Duodenal mucosa (tissue), 2 donors: ENCODE results near the gene PRSS27.
"Not testable (repeated sequence)": the region's sequence is repeated elsewhere in the genome, so short reads cannot be mapped to it uniquely, and the experiment has no call there.

Source experiments
- H3K27ac ChIP-seq: one replicate; pipeline ENCODE4 v1.7.0; 2013; ENCODE audit warnings: low read depth, low read length
- H3K27me3 ChIP-seq, 2 donors: one replicate each; pipeline ENCODE4 v1.7.0; 2013; ENCODE audit warnings: low read length in 2 of 2, control low read depth in 1 of 2; ENCODE audit not compliant: insufficient read depth in 2 of 2, control insufficient read depth in 1 of 2
- H3K36me3 ChIP-seq, 2 donors: one replicate each; pipeline ENCODE4 v1.7.0; 2013; ENCODE audit warnings: low read length in 2 of 2, control low read depth in 1 of 2; ENCODE audit not compliant: insufficient read depth in 2 of 2, control insufficient read depth in 1 of 2
- H3K4me1 ChIP-seq, 2 donors: one replicate each; pipeline ENCODE4 v1.7.0; 2013; ENCODE audit warnings: low read length in 2 of 2, control low read depth in 1 of 2; ENCODE audit not compliant: insufficient read depth in 2 of 2, control insufficient read depth in 1 of 2
- H3K4me3 ChIP-seq, 2 donors: one replicate each; pipeline ENCODE4 v1.7.0; 2013; ENCODE audit warnings: low read length in 2 of 2, low read depth in 1 of 2
- H3K9ac ChIP-seq, 2 donors: one replicate each; pipeline ENCODE4 v1.7.0; 2013; ENCODE audit warnings: low read length in 2 of 2, low read depth in 1 of 2
- H3K9me3 ChIP-seq, 2 donors: one replicate each; pipeline ENCODE4 v1.7.0; 2013; ENCODE audit warnings: low read length in 2 of 2, control low read depth in 1 of 2; ENCODE audit not compliant: control insufficient read depth in 1 of 2

The PRSS27 gene

GRCh38 chr16:2698103-2698870 is 21.7 kb downstream of the PRSS27 start:
- Histone ChIP-seq H3K4me1 (no peaks in the 10 kb centered on the region), H3K36me3 (peaks cover 30 to 62% of the 10 kb centered on the region in 2 donors), H3K27ac (no peak overlapping the region), H3K9ac (no peak overlapping the region), H3K4me3 (no peak overlapping the region), H3K27me3 (no peaks in the 10 kb centered on the region), H3K9me3 (no peaks in the 10 kb centered on the region)

- no peaks in the 10 kb centered on the region for H3K4me1 ChIP-seq
- no peak overlapping the region for H3K27ac ChIP-seq
- no peak overlapping the region for H3K4me3 ChIP-seq
- H3K9me3 ChIP-seq, result no peaks in the 10 kb centered on the region
- no peaks in the 10 kb centered on the region for H3K27me3 ChIP-seq
- H3K9ac ChIP-seq, result no peak overlapping the region
- peaks cover 22 to 54% of the 10 kb centered on the region in 2 donors for H3K36me3 ChIP-seq
Observed at GRCh38 chr16:2697401-2697948, 22.5 kb downstream of the PRSS27 start.

- H3K9me3 ChIP-seq, H3K4me1 ChIP-seq, H3K9ac ChIP-seq, H3K27me3 ChIP-seq, H3K27ac ChIP-seq, H3K4me3 ChIP-seq: not testable (repeated sequence)
- H3K36me3 ChIP-seq, result peaks cover 21 to 54% of the 10 kb centered on the region in 2 donors
Observed at GRCh38 chr16:2696601-2697250, 23.3 kb downstream of the PRSS27 start.

- H3K36me3 ChIP-seq, result peaks cover 5 to 38% of the 10 kb centered on the region in 2 donors
- no peaks in the 10 kb centered on the region for H3K4me1 ChIP-seq
Observed at GRCh38 chr16:2692948-2693651, 26.9 kb downstream of the PRSS27 start.

GRCh38 chr16:2692251-2692947 is 27.6 kb downstream of the PRSS27 start:
- no peak overlapping the region for H3K4me3 ChIP-seq
- H3K36me3 ChIP-seq, result peaks cover 5 to 31% of the 10 kb centered on the region in 2 donors
- H3K9ac ChIP-seq, result no peak overlapping the region

More at GRCh38 chr16:2692948-2693651, 26.9 kb downstream of the PRSS27 start:
- no peak overlapping the region for H3K9ac ChIP-seq
- no peak overlapping the region for H3K27ac ChIP-seq
- H3K9me3 ChIP-seq, result no peaks in the 10 kb centered on the region
- no peaks in the 10 kb centered on the region for H3K27me3 ChIP-seq
- no peak overlapping the region for H3K4me3 ChIP-seq

GRCh38 chr16:2691491-2692248 is 28.4 kb downstream of the PRSS27 start:
- Histone ChIP-seq H3K9me3 (no peaks in the 10 kb centered on the region), H3K4me3 (no peak overlapping the region), H3K27ac (no peak overlapping the region), H3K36me3 (peaks cover 0 to 24% of the 10 kb centered on the region in 2 donors), H3K4me1 (peaks cover 12 to 13% of the 10 kb centered on the region in 2 donors), H3K9ac (no peak overlapping the region), H3K27me3 (no peaks in the 10 kb centered on the region)

More at GRCh38 chr16:2692251-2692947, 27.6 kb downstream of the PRSS27 start:
- H3K9me3 ChIP-seq, result no peaks in the 10 kb centered on the region
- H3K27me3 ChIP-seq, result no peaks in the 10 kb centered on the region
- H3K27ac ChIP-seq, result no peak overlapping the region
- H3K4me1 ChIP-seq, result peaks cover 4 to 6% of the 10 kb centered on the region in 2 donors

- peaks cover 0 to 22% of the 10 kb centered on the region in 2 donors for H3K36me3 ChIP-seq
- H3K4me1 ChIP-seq, result peaks cover 12 to 14% of the 10 kb centered on the region in 2 donors
- no peaks in the 10 kb centered on the region for H3K27me3 ChIP-seq
- H3K9ac ChIP-seq, result no peak overlapping the region
- H3K27ac ChIP-seq, result no peak overlapping the region
- no peaks in the 10 kb centered on the region for H3K9me3 ChIP-seq
- no peak overlapping the region for H3K4me3 ChIP-seq
Observed at GRCh38 chr16:2690852-2691251, 29.2 kb downstream of the PRSS27 start.

GRCh38 chr16:2689968-2690801 is 29.8 kb downstream of the PRSS27 start:
- peaks cover 0 to 22% of the 10 kb centered on the region in 2 donors for H3K36me3 ChIP-seq
- no peak overlapping the region for H3K27ac ChIP-seq
- no peaks in the 10 kb centered on the region for H3K27me3 ChIP-seq
- no peak overlapping the region for H3K9ac ChIP-seq
- H3K9me3 ChIP-seq, result no peaks in the 10 kb centered on the region
- no peak overlapping the region for H3K4me3 ChIP-seq
- peaks cover 12 to 14% of the 10 kb centered on the region in 2 donors for H3K4me1 ChIP-seq
